ENCODE data around the gene SCLT1. TPM values are rescaled to one million over a fixed set of nuclear protein-coding genes. Genes with fewer than 3 reads are reported as not detected.

Gene SCLT1
- total and polyA plus RNA-seq, 7 donors = 3.0 to 18.8 (median 9.9) TPM

- Histone ChIP-seq H3K4me3 (no peak overlapping the region), H3K36me3 (peaks cover 0 to 7% (median 0%) of the 10 kb centered on the region in 4 donors), H3K27me3 (no peaks in the 10 kb centered on the region), H3K4me1 (no peaks in the 10 kb centered on the region), H3K9me3 (no peaks in the 10 kb centered on the region), H3K27ac (no peak overlapping the region)
- DNase-seq = no peak
- TF ChIP-seq EP300 (IDR thresholded peaks at IDR 0.05) (no peak), CTCF (IDR thresholded peaks at IDR 0.05) (no peak), POLR2A (IDR thresholded peaks at IDR 0.05) (no peak), POLR2AphosphoS5 (IDR thresholded peaks at IDR 0.05) (no peak)
- intact Hi-C loops (cut with DNase I) = no loop called here
- WGBS, 2 donors = 93 to 95% methylated on average over 2 of the region's 2 CpGs
These were observed 152.4 kb downstream of the SCLT1 start for GRCh38 chr4:128940971-128941370.

GRCh38 chr4:128930051-128930450, 163.3 kb downstream of the SCLT1 start:
- Histone ChIP-seq H3K27ac (no peak overlapping the region), H3K4me3 (no peak overlapping the region), H3K4me1 (no peaks in the 10 kb centered on the region), H3K9me3 (no peaks in the 10 kb centered on the region), H3K36me3 (no peaks in the 10 kb centered on the region), H3K27me3 (no peaks in the 10 kb centered on the region)
- TF ChIP-seq EP300 (IDR thresholded peaks at IDR 0.05) (no peak), POLR2A (IDR thresholded peaks at IDR 0.05) (no peak), CTCF (IDR thresholded peaks at IDR 0.05) (no peak), POLR2AphosphoS5 (IDR thresholded peaks at IDR 0.05) (no peak)
- WGBS, 2 donors = 72 to 75% methylated on average over 3 of the region's 3 CpGs
- no peak for DNase-seq
- intact Hi-C loops (cut with DNase I) = no loop called here

DNA sequence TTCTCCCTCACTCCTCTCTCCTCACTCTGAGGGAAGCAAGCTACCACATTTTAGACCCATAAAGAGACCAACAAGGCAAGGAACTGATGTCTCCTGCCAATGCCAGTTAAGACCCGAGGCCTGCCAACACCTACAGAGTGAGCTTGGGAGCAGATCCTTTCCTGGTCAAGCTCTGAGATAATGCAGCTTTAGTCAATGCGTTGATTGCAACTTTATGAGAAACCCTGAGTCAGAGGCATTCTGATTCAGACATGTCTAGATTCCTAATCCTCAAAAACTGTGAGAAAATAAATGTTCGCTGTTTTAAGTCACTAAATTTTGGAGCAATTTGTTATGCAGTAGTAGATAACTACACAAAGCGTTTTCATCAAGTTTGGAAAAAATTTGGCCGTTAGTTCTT, 168.4 kb downstream of the SCLT1 start:
- intact Hi-C loops (cut with DNase I) = no loop called here
- 96 to 98% methylated on average over 5 of the region's 5 CpGs for WGBS, 2 donors
- Histone ChIP-seq H3K9me3 (no peaks in the 10 kb centered on the region), H3K4me1 (no peaks in the 10 kb centered on the region), H3K27ac (no peak overlapping the region), H3K4me3 (no peak overlapping the region), H3K27me3 (no peaks in the 10 kb centered on the region), H3K36me3 (no peaks in the 10 kb centered on the region)
- no peak for DNase-seq
- TF ChIP-seq CTCF (IDR thresholded peaks at IDR 0.05) (no peak), EP300 (IDR thresholded peaks at IDR 0.05) (no peak), POLR2AphosphoS5 (IDR thresholded peaks at IDR 0.05) (no peak), POLR2A (IDR thresholded peaks at IDR 0.05) (no peak)

DNA sequence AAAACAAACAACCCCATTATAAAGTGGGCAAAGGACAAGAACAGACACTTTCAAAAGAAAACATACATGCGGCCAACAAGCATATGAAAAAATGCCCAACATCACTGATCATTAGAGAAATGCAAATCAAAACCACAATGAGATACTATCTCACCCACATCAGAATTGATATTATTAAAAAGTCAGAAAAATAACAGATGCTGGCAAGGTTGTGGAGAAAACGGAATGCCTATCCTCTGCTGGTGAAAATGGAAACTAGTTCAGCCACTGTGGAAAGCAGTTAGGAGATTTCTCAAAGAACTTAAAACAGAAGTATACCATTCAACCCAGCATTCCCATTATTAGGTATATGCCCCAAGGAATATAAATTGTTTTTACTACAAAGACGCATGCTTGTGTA, 171.4 kb downstream of the SCLT1 start:
- no peak for DNase-seq
- Histone ChIP-seq H3K4me3 (no peak overlapping the region), H3K36me3 (no peaks in the 10 kb centered on the region), H3K27me3 (no peaks in the 10 kb centered on the region), H3K27ac (no peak overlapping the region), H3K9me3 (no peaks in the 10 kb centered on the region), H3K4me1 (no peaks in the 10 kb centered on the region)
- TF ChIP-seq POLR2AphosphoS5 (IDR thresholded peaks at IDR 0.05) = no peak
- TF ChIP-seq EP300 (IDR thresholded peaks at IDR 0.05) = no peak
- intact Hi-C loops (cut with DNase I) = no loop called here
- WGBS, 2 donors = 94 to 95% methylated on average over 3 of the region's 3 CpGs

DNA sequence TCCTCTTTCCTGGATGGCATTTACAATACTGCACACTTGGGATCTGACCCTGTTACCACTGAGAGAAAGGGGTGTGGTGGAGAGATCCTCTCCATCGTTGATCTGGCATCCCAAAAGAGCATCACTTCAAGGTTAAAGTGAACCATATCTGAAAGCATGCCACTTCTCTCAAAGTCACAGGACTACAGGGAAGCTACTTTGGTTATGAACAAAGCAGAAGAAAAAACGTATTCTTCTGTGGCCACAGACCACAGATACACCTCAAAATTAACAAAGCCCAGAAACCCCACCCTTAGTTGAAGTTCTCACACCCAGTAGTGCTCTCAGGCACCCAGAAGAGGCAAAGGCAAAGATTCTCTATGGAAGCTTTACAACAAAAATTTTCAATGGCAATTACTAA, 175.6 kb downstream of the SCLT1 start:
- WGBS, 2 donors = 37 to 65% methylated on average over 2 of the region's 2 CpGs
- no peak for TF ChIP-seq POLR2A (IDR thresholded peaks at IDR 0.05)
- no peak for TF ChIP-seq CTCF (IDR thresholded peaks at IDR 0.05)
- TF ChIP-seq EP300 (IDR thresholded peaks at IDR 0.05) = no peak
- TF ChIP-seq POLR2AphosphoS5 (IDR thresholded peaks at IDR 0.05) = no peak
- Histone ChIP-seq H3K27ac (no peak overlapping the region), H3K9me3 (no peaks in the 10 kb centered on the region), H3K4me1 (no peaks in the 10 kb centered on the region), H3K27me3 (no peaks in the 10 kb centered on the region), H3K36me3 (no peaks in the 10 kb centered on the region), H3K4me3 (no peak overlapping the region)
- intact Hi-C loops (cut with DNase I) = no loop called here
- no peak for DNase-seq

All from sigmoid colon (tissue), 7 donors.